ENCODE results near the gene GALNT10.
A peak's percentile ranks its signal among the peaks of the same experiment; 100 is the strongest.

Gene GALNT10

DNA sequence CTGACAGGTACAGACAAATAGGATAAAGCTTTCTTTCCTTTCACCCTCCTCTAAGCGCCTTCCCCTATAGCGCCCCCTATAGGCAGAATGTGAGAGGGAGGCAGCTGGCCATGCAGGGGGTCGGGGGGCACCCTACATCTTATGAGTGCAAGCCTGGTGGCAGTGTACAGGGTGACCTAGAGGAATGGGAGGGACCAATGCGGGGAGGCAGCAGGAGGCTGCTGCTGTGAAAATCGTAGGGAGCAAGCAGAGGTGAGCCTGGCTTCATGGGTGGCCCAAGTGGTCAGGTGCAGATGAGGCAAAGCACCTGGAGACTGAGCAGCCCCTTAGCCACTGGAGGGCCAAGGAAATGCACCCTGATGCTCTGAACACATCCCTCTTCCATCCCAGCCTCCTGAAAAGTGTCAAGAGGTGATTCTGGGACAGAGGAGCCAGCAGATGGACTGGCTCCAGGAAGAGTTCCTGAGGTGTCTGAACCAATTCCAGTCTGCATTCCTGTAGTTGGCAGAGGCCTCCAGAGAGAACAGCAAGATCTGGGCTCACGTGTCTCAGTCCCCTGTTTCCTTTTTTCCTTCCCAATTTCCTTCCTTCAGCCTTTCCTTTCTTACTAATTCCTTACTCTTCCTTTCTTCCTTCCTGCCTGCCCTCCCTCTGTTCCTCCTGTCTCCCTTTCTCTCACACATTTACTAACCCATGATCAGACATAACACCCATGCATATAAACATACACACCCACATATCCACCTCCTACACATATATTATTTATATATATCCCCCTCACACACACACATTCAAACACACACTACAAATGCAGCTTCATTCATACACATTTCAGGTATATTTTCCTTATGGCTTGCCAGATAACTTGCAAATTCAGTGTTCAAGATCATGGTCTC is 32.8 kb upstream of the GALNT10 start:
- TF ChIP-seq, protein P1, sequence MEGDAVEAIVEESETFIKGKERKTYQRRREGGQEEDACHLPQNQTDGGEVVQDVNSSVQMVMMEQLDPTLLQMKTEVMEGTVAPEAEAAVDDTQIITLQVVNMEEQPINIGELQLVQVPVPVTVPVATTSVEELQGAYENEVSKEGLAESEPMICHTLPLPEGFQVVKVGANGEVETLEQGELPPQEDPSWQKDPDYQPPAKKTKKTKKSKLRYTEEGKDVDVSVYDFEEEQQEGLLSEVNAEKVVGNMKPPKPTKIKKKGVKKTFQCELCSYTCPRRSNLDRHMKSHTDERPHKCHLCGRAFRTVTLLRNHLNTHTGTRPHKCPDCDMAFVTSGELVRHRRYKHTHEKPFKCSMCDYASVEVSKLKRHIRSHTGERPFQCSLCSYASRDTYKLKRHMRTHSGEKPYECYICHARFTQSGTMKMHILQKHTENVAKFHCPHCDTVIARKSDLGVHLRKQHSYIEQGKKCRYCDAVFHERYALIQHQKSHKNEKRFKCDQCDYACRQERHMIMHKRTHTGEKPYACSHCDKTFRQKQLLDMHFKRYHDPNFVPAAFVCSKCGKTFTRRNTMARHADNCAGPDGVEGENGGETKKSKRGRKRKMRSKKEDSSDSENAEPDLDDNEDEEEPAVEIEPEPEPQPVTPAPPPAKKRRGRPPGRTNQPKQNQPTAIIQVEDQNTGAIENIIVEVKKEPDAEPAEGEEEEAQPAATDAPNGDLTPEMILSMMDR (IDR thresholded peaks at IDR 0.05; ENCODE audit: insufficient read depth, low read depth, low read length, missing control alignments): peak; percentile 20
- H3K4me3 ChIP-seq (ENCODE audit: low read length): no peak overlapping the region
- no peak for DNase-seq (ENCODE audit: low read depth)

DNA sequence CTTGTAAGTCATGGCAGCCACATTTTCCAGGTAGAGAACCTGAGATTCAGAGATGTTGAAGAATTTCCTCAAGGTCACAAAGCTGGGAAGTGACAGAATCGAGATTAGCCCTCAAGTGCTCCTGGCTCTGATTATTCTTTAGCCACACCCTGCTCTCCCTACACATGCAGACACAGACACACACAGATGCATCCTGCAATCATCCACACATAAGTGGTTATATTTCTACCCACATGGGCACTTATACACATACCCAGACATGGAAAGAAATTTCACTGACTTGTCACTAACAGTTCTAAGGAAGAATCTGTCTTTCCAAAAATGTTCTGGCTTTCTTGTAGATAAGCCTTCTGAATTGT is 32.2 kb upstream of the GALNT10 start:
- TF ChIP-seq, protein P1 (IDR thresholded peaks at IDR 0.05; ENCODE audit: insufficient read depth, low read depth, low read length, missing control alignments): no peak
- no peak for DNase-seq (ENCODE audit: low read depth)
- H3K4me3 ChIP-seq (ENCODE audit: low read length): no peak overlapping the region

DNA sequence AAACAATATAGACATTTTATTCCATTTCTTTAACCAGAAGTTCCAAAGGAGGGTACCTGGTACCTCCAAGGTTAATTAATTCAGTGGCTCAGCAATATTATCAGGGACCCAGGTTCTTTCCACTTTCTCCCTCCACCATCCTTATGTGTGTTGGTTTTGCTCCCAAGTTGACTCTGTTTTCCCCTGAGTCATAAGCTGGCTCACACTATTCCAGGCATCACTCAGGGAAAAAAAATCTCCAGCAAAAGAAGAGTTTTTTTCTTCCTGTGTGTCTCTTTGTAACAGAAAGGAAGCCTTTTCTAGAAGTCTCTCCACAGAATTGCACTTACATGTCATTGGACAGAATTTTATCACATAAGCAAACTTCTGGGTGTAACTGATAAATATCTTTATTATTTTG is 31.2 kb upstream of the GALNT10 start:
- DNase-seq (ENCODE audit: low read depth): peak; percentile 29
- TF ChIP-seq, protein P1 (IDR thresholded peaks at IDR 0.05; ENCODE audit: insufficient read depth, low read depth, low read length, missing control alignments): no peak

DNA sequence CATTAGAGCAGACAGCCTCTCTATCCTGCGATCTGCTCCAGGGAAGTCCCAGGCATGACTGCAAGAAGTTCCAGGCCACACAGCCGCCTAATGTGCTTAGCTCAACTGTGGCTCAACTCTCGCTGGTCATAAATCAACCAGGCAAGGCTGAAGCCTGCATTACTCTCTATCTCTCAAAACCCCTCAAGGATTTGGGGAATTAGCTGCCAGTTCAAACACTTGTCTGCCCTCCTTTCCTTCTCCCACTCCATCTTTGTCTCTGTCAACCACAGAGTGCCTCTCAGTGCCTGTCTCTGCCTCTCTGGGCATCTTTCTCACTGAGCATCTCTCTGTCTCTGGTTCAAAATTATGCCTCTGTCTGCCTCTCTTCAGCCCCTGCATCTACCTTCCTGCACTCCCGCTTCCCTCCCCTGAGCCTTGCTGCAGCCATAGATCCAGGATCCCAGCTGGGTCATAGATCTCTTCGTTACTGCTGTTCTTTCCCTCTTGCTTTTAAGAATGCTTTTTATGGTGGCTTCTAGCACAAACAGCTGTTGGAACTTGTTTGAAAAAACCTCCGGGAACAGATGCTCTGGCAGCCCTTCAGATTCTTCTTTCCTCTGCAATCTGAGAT is 27.9 kb upstream of the GALNT10 start:
- no peak overlapping the region for H3K4me3 ChIP-seq (ENCODE audit: low read length)
- DNase-seq (ENCODE audit: low read depth): no peak
- TF ChIP-seq, protein P1 (IDR thresholded peaks at IDR 0.05; ENCODE audit: insufficient read depth, low read depth, low read length, missing control alignments): no peak

More for the DNA sequence above, 31.2 kb upstream of the GALNT10 start:
- H3K4me3 ChIP-seq (ENCODE audit: low read length): no peak overlapping the region

DNA sequence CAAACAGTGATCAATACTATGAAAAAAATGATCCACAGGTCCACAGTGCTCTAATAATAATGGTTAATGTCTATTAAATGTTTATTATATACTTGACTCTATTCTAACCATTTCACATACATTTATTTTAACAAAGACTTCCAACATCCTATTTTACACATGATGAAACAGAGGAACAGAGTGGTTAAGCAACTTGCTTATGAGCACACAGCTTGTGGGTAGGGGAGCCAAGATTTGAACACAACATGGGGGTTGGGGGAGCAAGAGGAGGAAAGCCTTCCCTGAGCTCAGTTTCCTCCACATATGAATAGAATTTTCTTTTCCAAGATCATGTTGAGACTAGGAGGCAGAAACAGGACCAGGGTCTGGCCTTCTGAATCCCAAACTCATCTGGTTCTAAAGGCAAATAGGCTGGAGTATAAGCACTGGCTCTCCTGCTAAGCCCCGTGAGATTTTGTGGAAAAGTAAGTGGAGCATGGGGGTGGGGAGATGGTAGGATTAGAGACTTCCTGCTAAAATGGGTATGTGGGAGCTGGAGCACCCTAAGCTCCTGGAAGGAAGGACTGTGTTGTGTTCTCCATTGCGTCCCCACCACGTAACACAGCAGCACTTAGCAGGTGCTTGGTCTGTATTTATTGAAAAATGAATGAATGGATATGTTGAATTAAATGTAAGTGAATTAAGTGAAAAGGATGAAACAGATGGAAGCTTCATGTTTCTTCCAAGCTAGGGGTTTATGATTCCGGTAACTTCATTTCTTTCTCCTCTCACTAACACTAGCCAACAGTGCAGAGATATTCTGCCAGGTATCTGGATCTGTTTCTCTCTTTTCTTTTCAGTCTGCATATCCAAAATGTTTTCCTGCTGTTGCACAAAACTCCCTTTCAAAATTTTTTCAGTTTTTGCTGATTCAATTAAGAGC is 26.9 kb upstream of the GALNT10 start:
- TF ChIP-seq, protein P1 (IDR thresholded peaks at IDR 0.05; ENCODE audit: insufficient read depth, low read depth, low read length, missing control alignments): no peak
- H3K4me3 ChIP-seq (ENCODE audit: low read length): no peak overlapping the region
- no peak for DNase-seq (ENCODE audit: low read depth)

DNA sequence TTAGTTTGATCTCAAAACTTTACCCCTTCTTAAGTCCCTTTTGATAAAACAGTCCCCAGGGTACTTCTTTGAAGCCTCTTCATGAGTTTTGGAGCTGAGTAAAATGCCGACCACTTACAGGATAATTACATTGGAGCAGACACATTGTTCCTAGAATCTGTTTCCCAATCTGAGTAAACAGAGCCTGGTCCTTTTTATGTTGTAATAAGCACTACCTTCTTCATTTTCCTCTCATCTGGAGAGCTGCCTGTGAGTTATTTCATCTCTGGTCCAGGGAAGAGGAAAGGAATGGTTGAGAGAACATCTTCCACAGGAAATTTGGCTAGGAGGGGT is 26.3 kb upstream of the GALNT10 start:
- H3K4me3 ChIP-seq (ENCODE audit: low read length): no peak overlapping the region

More for the DNA sequence above, 26.3 kb upstream of the GALNT10 start:
- TF ChIP-seq, protein P1 (IDR thresholded peaks at IDR 0.05; ENCODE audit: insufficient read depth, low read depth, low read length, missing control alignments): no peak
- no peak for DNase-seq (ENCODE audit: low read depth)
